LoVo (cell line): ENCODE data around the gene FOCAD.
A peak's percentile ranks its signal among the peaks of the same experiment; 100 is the strongest.
"Not testable (repeated sequence)": the region's sequence is repeated elsewhere in the genome, so short reads cannot be mapped to it uniquely, and the experiment has no call there.

ENCODE experiments used
- DNase-seq: peaks from one replicate; pipeline ENCODE4 v3.0.0-alpha.2; 2016; ENCODE audit warnings: low spot score

The FOCAD gene

GRCh38 chr9:20684035-20684874 is at the start of gene FOCAD:
FOCAD (plus strand) TSS chr9:20684259; CDS start chr9:20715354, 31,095 bp downstream.
- peak; percentile 96 for DNase-seq

DNA sequence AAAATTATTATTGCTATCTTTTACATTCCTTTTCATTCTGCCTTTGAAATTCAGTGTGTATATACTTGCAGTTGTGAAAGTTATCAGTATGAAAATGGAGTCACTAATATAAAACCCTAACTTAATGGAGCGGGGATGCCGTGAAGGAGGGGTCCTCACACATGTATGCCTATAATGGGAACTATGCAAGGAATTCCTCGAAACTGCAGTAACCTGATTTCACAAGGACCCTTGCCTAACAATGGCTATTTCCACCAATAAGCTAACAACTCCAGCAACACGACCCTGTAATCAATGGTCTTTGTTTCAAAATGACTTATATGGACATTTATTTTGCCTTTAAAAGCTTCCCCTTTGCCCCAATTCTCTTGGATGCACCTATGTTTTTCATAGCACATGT is 49.2 kb upstream of the FOCAD start:
- no peak for DNase-seq

DNA sequence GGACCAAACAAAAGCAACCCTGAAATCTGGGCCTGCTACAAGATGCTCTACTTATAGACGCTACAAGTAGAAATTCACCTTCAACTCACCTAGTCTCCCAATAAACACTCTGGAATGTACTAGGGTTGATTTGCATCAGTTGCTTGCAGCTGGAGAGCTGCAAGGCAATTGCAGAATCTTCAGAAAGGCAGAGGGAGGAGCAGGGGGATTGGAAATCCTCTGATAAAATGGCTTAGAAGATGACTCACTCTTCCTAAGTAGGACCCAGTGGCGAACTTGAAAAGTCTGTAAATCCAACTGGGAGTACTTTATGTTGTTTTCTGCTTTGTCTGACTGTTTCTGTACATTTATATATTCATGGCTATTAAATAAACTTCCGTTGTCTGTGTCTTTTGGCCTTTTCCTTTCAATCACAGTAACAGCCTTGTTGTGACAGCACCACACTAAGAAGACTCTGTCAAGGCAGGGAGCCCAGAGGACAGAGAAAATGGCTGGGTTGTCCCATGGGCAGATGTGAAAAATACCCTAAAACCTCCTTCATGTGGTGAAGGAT is 47.1 kb upstream of the FOCAD start:
- no peak for DNase-seq

DNA sequence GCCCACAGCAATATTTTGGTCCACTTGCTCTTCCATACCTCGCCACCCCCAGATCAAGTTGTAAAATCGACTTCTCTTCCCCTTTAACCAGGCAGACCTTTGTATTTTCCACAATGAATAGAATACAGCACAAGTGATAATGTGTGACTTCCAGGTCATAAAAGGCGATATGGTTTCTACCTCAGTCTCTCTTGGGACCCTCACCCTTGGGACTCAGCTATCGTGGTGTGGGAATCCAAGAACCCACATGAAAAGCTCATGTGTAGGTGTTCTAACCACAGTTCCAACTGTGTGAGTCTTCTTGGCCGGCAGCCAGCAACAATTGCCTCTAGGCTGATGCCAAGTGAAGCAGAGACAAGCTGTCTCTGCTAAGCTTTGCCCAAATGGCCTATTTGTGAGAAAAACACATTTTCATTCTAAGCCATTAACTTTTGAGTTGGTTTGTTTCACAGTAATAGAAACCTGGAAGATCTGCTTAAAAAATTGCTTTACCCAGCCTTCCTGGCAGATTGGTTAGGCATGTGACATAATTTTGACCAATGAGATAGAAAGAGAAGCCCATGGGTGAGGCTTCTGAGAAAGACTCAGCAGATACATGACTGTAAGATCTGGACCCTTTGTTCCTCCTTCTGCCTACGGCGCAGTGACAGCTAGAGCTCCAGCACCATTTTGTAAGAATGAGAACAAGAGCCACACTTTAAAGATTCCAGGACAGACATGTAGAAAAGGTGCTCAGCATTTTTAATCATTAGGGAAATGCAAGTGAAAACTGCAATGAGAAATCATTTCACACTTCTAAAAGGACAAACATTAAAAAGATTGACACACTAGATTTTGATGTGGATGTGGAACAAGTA is 43.5 kb upstream of the FOCAD start:
- DNase-seq: peak; percentile 61

GRCh38 chr9:20642045-20642444 is 42.0 kb upstream of the FOCAD start:
- DNase-seq: no peak

DNA sequence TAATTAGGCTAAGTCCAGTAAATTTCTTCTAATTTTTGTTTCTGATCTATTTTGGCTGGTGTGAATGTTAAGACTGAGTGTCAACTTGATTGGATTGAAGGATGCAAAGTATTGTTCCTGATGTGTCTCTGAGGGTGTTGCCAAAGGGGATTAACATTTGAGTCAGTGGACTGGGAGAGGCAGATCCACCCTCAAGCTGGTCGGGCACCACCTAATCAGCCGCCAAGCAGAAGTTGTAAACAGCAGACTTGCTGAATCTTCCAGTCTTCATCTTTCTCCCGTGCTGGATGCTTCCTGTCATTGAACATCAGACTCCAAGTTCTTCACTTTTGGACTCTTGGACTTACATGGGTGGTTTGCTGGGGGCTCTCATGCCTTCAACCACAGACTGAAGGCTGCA is 40.4 kb upstream of the FOCAD start:
- DNase-seq: no peak

DNA sequence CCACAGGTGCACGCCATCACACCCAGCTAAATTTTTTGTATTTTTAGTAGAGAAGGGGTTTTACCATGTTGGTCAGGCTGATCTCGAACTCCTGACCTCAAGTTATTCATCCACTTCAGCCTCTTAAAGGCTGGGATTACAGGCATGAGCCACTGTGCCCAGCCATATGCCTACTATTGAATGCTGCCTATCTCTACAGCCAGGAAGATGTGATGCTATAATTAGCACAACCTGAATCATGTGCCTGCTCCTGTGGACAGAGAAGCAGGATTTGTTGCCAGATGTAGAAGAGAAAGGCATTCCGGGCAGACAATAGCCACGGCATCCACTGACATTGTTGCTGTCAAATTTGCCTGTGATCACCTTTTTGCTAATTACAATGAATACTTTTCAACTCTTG is 37.4 kb upstream of the FOCAD start:
- DNase-seq: no peak

DNA sequence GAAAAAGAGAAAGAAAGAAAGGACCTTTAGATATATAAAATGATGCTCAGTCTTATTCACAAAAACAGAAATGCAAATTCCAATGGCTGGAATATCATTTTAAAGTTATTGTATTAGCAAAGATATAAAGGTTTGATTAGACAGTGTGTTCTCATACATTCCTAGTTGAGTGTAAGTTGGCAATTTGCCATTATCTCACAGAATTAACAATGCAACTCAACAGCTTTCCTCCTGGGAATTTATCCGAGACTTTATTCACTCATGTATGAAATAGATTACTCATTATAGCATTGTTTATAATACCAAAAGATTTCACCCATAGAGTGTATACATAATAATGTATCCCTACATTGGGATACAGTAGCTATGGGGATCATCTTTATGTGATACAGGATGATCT is 34.7 kb upstream of the FOCAD start:
- no peak for DNase-seq

- no peak for DNase-seq
Observed at GRCh38 chr9:20650313-20650712, 33.7 kb upstream of the FOCAD start.

DNA sequence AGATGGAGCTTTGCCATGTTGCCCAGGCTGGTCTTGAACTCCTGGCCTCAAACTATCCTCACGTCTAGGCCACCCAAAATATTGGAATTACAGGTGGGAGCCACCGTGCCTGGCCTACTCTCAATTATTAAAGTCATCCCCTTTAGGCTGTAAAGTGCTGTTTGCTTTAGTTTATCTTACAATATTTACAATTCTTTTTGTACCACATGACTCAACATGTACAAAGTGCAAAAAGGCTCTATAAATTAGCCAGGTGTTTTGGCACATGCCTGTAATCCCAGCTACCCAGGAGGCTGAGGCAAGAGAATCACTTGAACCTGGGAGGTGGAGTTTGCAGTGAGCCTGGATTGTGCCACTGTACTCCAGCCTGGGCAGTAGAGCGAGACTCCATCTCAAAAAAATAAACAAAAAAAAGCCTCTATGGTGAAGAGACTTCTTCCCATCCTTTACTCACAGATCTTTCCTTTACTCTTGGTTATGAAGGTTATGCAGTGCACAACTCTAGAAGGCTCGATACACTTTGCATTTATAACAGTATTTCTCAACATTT is 33.2 kb upstream of the FOCAD start:
- no peak for DNase-seq

- no peak for DNase-seq
Observed at GRCh38 chr9:20651939-20652338, 32.1 kb upstream of the FOCAD start.

GRCh38 chr9:20658246-20658667 is 25.8 kb upstream of the FOCAD start:
- not testable (repeated sequence) for DNase-seq

GRCh38 chr9:20658677-20659473 is 25.2 kb upstream of the FOCAD start:
- peak; percentile 39 for DNase-seq

- DNase-seq: no peak
Observed at GRCh38 chr9:20659474-20659967, 24.5 kb upstream of the FOCAD start.

DNA sequence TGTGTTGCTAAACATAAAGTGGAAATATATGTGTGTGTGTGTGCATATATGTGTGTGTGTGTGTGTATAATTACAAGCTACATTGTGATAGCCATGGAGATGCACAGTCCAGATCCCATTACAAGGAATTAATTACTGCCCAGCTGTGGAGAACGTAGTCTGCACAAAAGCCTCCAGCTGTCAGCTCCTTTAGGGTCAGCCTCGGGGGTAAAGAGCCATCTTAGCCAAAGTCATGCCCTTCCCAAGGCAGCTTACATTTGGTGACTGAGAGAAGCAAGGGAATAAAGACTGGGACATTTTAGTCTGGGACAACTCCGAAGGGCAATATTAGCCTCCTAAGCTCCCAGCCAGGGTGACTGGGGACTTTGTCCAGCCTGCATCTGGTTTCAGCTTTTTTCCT is 21.9 kb upstream of the FOCAD start:
- no peak for DNase-seq

GRCh38 chr9:20663133-20663532 is 20.9 kb upstream of the FOCAD start:
- DNase-seq: no peak

- no peak for DNase-seq
Observed at GRCh38 chr9:20664501-20664900, 19.6 kb upstream of the FOCAD start.

GRCh38 chr9:20670395-20670794 is 13.7 kb upstream of the FOCAD start:
- DNase-seq: no peak

GRCh38 chr9:20671635-20672034 is 12.4 kb upstream of the FOCAD start:
- no peak for DNase-seq

DNA sequence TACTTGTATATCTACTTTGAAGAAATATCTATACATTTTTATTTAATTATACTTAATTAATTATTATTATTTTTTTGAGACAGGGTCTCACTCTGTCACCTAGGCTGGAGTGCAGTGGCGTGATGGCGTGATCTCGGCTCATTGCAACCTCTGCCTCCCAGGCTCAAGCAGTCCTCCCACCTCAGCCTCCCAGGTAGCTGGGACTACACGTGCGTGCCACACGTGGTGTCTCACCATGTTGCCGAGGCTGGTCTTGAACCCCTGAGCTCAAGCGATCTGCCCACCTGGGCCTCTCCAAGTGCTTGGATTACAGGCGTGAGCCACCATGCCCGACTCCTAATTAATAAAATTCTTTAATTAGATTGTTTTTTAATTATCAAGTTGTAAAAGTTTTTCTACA is 10.5 kb upstream of the FOCAD start:
- DNase-seq: not testable (repeated sequence)

DNA sequence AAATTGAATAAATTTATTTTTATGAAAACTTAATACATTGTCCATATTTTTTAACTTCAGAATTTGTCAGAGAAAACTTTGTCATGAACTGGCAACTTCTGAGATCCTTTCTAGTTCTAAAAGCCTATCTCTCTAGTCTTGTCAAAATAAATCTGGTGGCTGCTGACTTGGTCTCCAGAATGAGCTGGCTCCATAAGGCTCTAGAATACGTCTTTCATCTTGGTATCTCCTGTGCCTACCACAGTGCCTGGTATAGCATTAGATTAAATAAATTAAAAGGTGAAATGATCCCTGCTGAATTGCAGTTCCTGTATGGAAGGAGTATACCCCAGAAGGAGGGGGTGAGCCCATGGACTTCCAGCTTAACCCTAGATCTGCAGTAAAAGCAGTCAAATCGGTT is 2.6 kb upstream of the FOCAD start:
- DNase-seq: no peak
